Measurements from ENCODE around the gene BMP6.

BMP6 gene

DNA sequence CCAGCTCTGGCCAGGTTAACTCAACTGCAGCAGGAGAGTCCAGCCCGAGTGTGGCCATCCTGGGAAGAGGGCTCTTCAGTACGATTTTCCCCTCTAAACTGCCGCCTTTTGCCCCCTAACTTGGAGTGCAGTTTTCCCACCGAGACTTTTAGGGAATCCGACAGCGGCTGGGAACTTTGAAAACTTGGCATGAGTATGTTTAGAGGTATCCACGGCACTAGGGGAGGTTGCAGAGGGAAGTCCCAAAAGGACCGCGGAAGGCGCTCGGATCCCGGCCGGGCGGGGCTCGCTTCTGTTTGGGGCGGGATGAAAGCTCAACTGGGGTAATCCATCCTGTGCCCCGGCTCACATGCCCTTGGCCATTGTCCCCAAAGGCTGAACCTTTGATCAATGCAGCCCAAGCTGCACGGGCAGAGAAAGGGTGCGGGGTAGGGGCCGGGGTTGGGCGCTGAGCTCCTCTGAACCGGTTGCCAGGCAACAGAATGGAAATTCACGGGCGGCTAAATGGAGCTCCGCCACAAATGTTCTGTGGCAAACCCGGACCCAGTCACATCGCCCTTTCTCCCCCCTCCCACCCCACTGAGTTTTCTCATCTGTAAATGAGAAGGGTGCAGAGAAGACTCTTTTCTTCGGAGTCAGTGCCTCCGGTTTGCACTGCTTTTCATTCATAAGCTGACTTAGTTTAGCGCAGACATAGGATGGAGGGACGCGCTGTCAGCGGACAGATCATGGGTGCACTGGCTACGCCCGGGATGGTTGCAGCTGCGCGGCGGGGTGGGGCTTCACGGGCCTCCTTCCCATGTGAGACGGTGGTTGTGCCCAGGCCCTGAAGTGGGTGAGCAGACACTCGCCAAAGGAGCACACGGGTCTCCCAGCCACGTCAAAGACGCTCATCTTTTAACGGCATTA is 2.3 kb downstream of the BMP6 start:
- TF ChIP-seq, protein P1, sequence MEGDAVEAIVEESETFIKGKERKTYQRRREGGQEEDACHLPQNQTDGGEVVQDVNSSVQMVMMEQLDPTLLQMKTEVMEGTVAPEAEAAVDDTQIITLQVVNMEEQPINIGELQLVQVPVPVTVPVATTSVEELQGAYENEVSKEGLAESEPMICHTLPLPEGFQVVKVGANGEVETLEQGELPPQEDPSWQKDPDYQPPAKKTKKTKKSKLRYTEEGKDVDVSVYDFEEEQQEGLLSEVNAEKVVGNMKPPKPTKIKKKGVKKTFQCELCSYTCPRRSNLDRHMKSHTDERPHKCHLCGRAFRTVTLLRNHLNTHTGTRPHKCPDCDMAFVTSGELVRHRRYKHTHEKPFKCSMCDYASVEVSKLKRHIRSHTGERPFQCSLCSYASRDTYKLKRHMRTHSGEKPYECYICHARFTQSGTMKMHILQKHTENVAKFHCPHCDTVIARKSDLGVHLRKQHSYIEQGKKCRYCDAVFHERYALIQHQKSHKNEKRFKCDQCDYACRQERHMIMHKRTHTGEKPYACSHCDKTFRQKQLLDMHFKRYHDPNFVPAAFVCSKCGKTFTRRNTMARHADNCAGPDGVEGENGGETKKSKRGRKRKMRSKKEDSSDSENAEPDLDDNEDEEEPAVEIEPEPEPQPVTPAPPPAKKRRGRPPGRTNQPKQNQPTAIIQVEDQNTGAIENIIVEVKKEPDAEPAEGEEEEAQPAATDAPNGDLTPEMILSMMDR (IDR thresholded peaks at IDR 0.05), result no peak

DNA sequence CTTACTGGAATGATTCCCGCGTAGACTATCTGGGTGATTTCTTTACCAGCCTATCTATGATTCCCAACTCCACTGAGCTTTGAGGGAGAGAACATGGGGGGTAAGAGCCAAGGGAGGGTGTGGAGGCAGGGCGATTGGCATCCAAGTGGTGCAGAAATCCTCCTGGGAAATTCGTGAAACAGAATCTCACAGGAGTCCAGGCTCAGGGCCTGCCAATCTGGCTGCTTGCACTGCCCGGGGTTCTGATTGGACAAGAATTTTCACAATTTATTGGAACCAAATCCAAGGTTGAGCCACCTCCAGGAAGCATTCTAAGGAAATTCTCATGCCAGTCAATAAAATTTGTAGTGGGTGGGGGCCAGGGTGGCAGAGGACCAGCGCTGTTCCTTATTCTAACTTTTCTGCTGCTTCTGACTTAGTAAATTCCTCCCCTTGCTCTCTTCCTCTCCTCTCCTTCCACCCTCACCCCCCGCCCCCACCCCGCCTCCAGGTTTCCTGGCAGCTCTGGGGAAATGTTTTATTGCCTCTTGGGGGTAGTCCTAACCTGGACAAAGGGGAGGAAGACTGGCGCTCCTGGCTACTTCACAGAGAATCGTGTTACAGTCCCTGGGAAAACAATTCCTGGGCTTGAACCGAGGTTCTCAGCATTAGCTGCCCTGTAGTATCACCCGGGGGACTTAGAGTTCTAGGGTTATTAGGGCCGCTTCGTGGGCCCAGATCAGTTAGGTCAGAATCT is 3.1 kb downstream of the BMP6 start:
- TF ChIP-seq, protein P1 (IDR thresholded peaks at IDR 0.05), result no peak

DNA sequence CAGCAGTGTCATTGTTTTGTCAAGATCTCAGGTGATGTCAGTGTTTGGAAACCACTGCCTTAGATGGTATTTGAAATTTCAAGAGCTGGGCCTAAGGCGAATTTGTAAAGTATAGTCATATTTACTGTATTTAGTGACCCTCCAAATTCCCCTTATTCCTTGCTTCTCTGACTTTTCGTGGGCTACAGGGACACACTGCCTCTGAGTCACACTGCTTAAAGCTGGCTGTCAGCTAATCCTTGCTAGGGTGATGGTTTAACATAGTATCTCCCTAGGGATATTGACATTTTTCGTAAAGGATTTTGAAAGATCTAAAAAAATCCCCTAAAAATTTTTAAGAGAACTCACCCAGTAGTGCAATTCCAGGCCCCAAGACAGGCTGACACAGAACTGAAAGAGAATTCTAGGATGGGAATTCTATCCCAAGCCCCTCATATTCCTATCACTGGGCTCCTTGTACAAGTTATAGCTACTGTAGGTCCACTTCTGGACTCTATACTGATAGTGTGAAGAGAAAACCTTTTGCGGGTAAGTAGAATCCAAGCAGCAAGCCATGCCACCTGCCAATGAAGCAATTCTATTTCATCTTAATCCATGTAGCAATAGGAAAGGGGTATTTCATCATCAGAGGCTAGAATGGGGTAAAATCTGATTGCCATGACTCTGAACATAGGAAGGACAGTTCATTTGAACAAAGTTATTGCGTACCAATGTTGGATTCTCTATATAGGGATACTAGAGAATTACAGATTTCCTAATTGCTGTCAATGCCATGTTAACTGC is 4.3 kb downstream of the BMP6 start:
- TF ChIP-seq, protein P1 (IDR thresholded peaks at IDR 0.05), result no peak

DNA sequence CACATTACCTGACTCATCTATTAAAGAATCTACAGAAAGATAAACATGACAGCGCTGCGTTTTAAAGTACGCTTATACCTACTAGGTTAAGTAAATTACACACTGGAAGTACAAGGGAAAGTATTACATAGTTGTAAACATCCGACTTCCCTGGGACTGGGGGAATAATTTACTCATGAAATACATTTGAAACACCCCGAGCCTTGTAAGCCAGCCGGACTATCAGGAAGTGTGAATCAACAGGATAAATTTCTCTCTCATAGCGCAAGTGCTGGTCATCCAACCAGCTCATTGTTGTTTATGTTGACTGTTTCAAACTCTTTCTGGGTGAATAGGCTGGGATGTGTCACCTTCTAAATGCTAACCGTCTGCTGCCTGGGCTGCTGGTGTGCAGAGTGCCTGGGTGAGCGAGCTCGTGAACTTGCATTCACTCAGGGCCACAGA is 4.9 kb downstream of the BMP6 start:
- TF ChIP-seq, protein P1 (IDR thresholded peaks at IDR 0.05), result no peak

DNA sequence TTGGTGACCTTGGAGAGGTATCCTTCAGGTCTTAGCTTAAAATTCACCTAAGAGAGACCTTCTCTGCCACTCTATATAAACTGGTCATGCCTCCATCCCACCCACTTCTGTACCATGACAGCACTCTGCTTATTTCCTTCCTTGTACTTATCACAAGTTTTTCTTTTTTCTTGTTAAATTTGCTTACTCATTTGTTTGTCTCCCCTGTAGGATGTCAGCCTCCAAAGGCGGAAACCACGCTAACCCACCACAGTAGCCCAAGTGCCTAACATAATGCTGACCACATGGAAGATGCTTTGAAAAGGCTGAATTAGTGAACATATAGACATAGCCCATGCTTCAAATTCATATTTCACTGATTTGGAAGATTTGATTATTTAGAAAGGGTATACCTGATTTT is 5.4 kb downstream of the BMP6 start:
- TF ChIP-seq, protein P1 (IDR thresholded peaks at IDR 0.05), result no peak

DNA sequence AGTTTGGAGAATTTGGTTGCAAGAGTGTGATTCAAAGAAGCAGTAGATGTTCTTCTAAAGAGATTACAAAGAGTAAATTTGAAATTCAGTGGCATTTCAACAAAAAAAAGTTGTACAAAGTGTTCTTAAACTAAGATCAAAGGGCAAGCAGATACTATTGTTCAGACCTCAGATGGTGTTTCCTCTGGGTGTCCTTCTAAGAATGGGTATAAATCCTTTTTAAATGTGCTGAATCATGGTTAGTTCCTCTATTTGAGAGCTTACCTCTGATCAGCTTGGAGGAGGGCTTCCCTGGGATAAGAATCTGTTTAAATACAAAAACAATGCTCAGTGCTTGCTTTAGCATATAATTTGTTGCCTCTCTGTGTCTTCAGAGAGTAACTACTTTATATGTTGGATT is 6.3 kb downstream of the BMP6 start:
- TF ChIP-seq, protein P1 (IDR thresholded peaks at IDR 0.05), result no peak

DNA sequence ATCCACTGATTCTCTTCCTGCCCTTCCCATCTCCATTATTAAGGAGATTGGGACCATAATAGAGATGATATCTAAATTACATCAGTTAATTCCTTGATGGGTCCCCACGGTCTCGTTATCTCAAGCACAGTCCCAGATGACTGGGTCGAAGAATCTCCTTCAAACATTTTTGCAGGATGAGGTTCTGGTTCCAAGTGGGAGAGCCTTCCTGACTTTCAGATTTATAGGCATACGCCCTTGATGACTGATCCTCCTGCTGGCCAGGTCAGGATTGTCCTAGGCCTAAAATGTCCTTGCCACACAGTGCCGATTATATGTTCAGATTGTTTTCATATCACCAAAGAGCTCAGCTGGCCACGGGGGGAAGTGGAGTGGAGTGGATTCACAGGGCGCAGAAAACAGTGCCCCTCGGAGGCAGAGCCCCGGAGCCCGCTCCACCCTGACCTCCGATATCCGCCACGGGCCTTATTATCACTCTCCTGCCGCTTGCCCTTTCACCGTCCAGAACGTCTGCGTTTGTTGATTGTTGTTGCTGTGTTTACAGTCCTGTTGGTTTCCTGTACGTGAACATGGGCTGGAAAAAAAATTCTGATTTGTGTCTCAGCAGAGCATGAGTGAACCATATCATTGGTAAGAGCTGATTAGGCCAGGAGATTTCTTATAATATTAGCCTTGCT is 8.9 kb downstream of the BMP6 start:
- TF ChIP-seq, protein P1 (IDR thresholded peaks at IDR 0.05), result no peak

Data from LNCAP (cell line).